Measurements from ENCODE around the gene OSGEPL1. TPM values are rescaled to one million over a fixed set of nuclear protein-coding genes. Genes with fewer than 3 reads are reported as not detected.
"Not testable (repeated sequence)": the region's sequence is repeated elsewhere in the genome, so short reads cannot be mapped to it uniquely, and the experiment has no call there.

The OSGEPL1 gene
- total RNA-seq, 1 donor from 2014 or later, result 6.6 TPM

DNA sequence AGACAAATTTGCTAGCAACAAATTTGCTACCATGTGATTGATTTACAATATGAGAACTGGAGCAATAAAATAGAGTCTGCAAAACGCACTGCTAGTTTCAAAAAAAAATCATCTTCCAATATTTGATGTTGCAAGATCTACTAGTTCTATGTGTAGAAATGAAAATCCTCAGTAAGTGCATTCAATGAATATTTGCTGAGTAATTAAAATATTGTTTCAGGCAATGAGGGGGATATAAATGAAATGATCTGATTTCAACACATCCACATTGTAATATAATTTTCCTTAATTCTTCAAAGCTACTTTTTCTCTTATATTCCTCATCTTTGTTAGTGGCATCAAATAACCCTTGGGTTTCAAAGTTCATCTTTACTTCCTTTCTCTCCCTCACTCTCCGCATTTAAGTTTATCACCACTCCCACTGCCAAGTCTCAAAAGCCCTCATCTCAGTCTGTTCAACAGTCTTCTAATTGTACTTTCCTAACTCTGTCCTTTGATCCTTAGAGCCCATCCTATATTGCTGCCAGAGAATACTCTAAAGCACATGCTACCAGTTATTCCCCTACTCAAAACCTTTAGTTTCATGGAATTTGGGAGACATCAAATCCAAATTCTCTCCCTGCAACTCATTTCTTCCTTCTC lies 6.2 kb downstream of the OSGEPL1 start:
- intact Hi-C loops (cut with micrococcal nuclease), result no loop called here

DNA sequence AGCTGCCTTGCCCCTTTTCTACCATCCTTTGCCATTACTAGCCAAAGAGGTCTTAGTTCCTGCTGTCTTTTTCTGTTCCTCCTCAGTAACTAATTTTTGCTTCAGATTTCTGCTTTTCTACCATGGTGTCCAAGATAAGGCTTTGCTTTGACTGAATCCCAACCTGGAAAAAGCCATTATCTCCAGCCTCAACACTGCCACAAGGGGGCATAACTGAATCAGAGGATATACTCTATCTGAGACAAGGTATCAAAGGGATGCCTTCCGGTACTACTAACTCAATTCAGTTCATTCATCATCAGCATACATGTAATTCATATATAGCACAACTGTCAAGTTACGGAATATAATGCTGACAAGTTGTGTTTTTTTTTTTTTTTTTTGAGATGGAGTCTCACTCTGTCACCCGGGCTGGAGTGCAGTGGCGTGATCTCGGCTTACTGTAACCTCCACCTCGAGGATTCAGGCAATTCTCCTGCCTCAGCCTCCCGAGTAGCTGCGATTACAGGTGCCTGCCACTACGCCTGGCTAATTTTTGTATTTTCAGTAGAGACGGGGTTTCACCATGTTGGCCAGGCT lies 11.4 kb downstream of the OSGEPL1 start:
- intact Hi-C loops (cut with micrococcal nuclease), result loop anchor here (1.0 to 5.0 kb wide), 3 partner anchors 36 to 319 kb away; partner anchors contain the start of gene ASNSD1

DNA sequence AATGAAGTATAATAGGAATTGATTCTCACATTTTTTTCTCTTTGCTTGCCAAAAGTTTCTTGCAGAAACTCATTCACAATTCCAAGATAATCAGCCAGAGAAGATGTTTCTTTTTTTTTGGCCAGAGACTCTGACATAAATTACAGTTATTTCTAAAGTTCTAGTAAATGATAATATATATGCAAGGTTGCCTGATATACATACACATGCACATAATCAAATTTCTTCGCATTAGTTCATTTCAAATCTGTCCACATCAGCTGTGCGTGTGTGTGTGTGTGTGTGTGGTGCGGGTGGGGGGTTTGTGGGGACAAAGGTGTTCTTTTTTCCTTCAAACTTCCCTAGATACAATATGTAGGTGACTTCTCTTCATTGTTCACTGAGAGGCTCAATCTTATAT lies 33.2 kb downstream of the OSGEPL1 start:
- intact Hi-C loops (cut with micrococcal nuclease), result no loop called here

DNA sequence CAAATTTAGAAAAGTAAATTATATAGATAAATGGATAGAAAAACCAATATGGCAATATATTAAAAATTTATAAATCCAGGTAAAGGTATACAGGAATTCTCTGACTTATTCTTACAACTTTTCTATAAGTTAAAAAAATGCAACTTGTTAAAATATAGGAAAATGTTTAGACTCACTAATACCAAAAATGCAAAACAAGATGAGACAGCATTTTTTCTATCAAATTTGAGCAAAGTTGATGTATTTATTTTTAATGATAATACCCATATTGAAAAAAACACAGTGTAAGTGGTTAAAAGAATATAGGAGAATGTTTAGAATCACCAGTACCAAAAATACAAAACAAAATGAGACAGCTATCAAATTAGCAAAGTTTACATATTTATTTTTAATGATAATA lies 35.7 kb downstream of the OSGEPL1 start:
- intact Hi-C loops (cut with micrococcal nuclease), result no loop called here

DNA sequence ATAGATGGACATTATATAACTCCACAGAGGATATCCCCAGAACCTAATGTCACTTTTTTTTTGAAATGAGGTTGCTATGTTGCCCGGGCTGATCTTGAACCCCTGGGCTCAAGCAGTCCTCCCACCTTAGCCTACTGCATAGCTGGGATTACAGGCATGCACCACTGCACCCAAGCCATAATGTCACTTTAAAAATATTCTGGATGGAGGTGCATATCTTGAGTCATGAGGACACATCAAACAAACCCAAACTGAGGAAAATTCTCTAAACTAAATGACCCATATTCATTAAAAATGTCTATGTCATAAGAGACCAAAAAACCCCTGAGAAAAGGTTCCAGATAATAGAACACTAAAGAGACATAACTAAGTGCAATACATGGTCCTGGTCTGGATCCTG lies 36.3 kb downstream of the OSGEPL1 start:
- intact Hi-C loops (cut with micrococcal nuclease), result no loop called here

DNA sequence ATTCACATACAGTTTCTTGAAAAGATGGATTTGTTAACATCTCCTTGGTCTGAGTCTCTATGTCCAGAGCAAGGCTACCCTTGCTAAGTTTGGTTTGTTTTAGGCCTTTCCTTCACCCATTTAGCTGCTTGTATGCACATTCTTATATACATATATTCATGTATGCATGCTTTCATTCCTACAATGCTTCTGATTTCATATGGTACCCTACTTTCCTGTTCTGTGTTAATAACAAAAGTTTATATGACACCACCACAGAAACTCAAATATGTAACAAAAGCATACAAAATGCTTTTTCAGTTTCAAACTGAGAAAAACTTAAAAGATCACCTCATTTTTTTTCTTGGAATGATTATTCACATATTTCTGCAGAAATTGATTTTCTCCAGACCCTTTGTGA lies 39.4 kb downstream of the OSGEPL1 start:
- intact Hi-C loops (cut with micrococcal nuclease), result no loop called here

DNA sequence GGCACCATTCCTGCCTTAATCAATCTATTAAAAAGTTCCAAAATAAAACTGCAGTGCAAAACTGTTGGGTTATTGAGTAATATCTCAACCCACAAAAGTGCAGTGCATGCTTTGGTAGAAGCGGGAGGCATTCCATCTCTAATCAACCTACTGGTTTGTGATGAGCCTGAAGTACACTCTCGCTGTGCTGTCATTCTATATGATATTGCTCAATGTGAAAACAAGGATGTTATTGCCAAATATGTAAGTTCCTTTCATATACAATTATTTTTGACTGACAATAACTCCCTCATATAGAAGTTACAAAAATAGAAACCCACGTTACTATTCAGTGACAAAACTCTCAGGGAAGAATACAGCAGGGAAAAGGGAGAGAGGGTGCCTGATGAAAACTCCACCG lies 43.0 kb downstream of the OSGEPL1 start:
- intact Hi-C loops (cut with micrococcal nuclease), result no loop called here

DNA sequence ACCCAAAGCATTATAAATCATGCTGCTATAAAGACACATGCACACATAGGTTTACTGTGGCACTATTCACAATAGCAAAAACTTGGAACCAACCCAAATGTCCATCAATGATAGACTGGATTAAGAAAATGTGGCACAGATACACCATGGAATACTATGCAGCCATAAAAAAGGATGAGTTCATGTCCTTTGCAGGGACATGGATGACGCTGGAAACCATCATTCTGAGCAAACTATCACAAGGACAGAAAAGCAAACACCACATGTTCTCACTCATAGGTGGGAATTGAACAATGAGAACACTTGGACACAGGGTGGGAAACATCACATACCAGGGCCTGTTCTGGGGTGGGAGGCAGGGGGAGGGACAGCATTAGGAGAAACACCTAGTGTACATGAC lies 45.0 kb downstream of the OSGEPL1 start:
- intact Hi-C loops (cut with micrococcal nuclease), result not testable (repeated sequence)

DNA sequence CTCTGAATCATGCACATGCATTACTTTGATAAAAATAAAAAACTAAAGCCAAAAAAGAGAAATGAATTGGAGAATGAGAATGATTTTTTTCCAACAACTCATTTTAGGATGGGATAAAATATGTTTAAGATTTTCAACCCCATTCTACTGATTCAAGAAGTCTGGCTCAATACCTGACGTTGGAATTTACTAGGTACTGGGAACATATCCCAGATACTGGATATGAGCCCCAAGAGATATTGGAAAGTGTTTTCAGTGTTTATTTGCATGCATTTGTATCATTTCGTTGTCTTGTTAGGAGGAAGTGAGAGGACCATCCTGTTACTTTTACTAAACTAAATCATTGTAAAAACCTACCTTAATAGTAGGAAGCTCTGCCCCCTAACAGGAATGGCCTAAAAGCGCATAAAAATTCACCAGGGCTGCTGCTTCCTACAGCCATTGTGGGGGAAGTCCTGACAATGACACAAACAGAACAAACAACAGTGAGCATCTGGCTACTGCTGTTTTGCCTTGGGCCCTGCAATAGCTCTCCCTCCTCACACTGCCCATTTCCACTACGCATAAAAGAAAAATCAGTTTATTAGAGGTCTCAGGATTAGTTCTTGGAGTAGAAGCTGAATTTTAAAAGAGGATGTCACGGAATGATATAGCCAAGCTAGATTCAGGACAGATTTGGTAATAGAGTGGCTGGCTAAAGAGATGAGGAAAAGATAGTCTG lies 52.9 kb downstream of the OSGEPL1 start:
- intact Hi-C loops (cut with micrococcal nuclease), result no loop called here

DNA sequence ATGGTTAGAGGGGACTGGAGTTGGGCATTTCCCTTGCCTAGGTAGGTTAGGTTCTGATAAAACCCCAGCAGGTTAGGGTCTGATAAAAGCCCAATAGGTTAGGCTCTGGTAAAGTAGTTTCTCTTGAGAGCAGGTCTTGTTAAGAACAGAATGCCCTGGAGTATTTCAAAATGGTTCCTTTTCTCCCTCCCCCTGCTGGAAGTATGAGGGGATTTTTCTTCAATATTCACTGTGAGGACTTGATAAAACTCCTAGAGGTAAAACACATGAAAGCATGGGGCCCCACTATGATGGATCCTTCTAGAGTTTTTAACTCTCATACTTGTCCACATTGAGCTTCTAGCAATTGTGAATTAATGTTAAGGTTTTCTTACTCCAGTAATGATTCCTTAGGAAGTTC lies 60.5 kb downstream of the OSGEPL1 start:
- intact Hi-C loops (cut with micrococcal nuclease), result no loop called here

DNA sequence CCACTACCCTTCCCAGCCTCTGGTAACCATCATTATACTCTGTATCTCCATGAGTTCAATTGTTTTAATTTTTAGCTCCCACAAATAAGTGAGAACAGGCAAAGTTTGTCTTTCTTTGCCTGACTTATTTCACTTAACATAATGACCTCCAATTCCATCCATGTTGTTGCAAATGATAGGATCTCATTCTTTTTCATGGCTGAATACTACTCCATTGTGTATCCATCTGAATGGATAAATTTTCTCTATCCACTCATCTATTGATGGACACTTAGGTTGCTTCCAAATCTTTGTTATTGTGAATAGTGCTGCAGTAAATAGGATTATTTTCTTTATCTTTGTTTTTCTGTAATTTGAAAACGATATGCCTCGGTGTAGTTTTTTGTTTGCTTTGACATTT lies 61.9 kb downstream of the OSGEPL1 start:
- intact Hi-C loops (cut with micrococcal nuclease), result no loop called here

DNA sequence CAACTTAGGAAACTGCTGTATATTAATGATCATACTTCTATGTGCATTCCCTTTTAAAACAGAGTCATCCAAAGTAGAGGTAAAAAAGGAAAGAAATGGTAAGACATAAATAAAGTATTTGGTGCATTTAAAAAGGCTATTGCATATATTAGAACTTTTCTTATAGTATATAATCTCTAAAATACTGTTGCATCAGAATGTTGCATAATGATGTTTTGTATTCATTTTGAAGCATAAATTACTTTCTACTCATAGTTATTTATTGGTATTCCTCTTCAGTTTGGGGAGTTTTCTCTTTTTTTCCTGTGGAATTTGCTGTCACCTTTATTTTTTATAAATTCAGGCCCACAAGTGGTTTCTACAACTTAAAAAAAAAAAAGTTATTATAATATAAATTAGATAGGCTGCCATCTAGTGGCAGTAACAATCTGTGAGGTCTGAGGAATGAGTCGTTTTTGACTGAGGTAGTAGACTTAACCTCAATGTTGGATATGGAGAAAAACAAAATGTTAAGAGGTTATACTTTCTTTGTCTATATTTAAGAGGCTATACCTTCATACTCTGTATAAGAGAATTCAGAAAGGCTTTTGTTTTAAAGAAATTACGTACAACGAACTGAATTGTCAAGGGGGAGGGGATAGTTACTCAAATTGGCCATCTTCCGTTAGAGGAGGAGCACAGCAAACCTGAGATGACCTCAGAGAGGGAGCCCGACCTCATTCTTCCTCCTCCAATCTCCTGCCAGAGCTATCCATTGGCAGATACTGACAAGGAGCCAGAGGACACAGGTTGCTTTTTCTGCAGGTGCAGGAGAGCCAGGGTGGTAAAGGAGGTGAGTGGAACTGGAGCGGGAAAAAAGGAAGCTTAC lies 64.3 kb downstream of the OSGEPL1 start:
- intact Hi-C loops (cut with micrococcal nuclease), result loop anchor here (1.0 to 2.0 kb wide), 3 partner anchors 24 to 65 kb away; partner anchors contain the start of genes ANKAR, ASNSD1 and OSGEPL1

Other genes starting within 250 kb of the OSGEPL1 start
- 6.0 and 6.3 TPM in 2 replicates for gene SLC40A1, start 182.0 kb downstream of the OSGEPL1 start, total RNA-seq
- 38.8 and 42.5 TPM in 2 replicates for gene ASNSD1, start 101.3 kb downstream of the OSGEPL1 start, total RNA-seq
- gene ANKAR, start 88.1 kb downstream of the OSGEPL1 start, total RNA-seq, result 5.0 and 7.4 TPM in 2 replicates
- gene ORMDL1, start 21.5 kb upstream of the OSGEPL1 start, total RNA-seq, result 70.0 and 78.9 TPM in 2 replicates
- 31.8 and 39.0 TPM in 2 replicates for gene PMS1, start 21.7 kb upstream of the OSGEPL1 start, total RNA-seq